ENCODE data around the gene GATA1. TPM values are rescaled to one million over a fixed set of nuclear protein-coding genes. Genes with fewer than 3 reads are reported as not detected.
A peak's percentile ranks its signal among the peaks of the same experiment; 100 is the strongest.

Gene GATA1
- total RNA-seq: not detected

- H3K36me3 ChIP-seq: no peaks in the 10 kb centered on the region
- no peak within 1 kb of the TSS for H3K27ac ChIP-seq
- 77% methylated on average over 5 of the region's 7 CpGs; no CpG with 5 or more reads in 1 of the 2 donors for WGBS, 2 donors
- intact Hi-C loops (cut with DNase I): no loop called here
- no peaks in the 10 kb centered on the region for H3K9me3 ChIP-seq
- H3K4me3 ChIP-seq (replicated peaks in 1 of 3): no peak within 1 kb of the TSS
- no peak for DNase-seq
- no peaks in the 10 kb centered on the region for H3K27me3 ChIP-seq
- no peaks in the 10 kb centered on the region for H3K4me1 ChIP-seq
- no peak for TF ChIP-seq POLR2A (IDR thresholded peaks at IDR 0.05)
Observed at GRCh38 chrX:48786341-48786800, at the start of gene GATA1. GATA1 (plus strand) TSS chrX:48786590; CDS start chrX:48791110, 4,520 bp downstream.

GRCh38 chrX:48736878-48737212 is 49.5 kb upstream of the GATA1 start:
- H3K36me3 ChIP-seq: no peaks in the 10 kb centered on the region
- H3K4me3 ChIP-seq (replicated peaks in 1 of 3): no peak overlapping the region
- H3K27me3 ChIP-seq: no peaks in the 10 kb centered on the region
- H3K9me3 ChIP-seq: no peaks in the 10 kb centered on the region
- no peak for DNase-seq
- no peak overlapping the region for H3K27ac ChIP-seq
- no peak for TF ChIP-seq CTCF (IDR thresholded peaks at IDR 0.05)
- TF ChIP-seq POLR2A (IDR thresholded peaks at IDR 0.05): no peak
- 11 to 14% methylated on average over 5 to 7 of the region's 10 CpGs for WGBS, 2 donors
- intact Hi-C loops (cut with DNase I): no loop called here
- peaks cover 4% of the 10 kb centered on the region in 2 donors for H3K4me1 ChIP-seq

GRCh38 chrX:48737213-48737938 is 49.0 kb upstream of the GATA1 start:
- 0 to 1% methylated on average over 21 to 24 of the region's 48 CpGs for WGBS, 2 donors
- Histone ChIP-seq H3K9me3 (no peaks in the 10 kb centered on the region), H3K4me1 (peaks cover 4% of the 10 kb centered on the region in 2 donors), H3K36me3 (no peaks in the 10 kb centered on the region), H3K27me3 (no peaks in the 10 kb centered on the region), H3K27ac (peak overlapping the region; percentile 54 to 77 (median 76)), H3K4me3 (replicated peaks in 1 of 3) (peak overlapping the region in 2 of 3 donors; percentile 34 to 42)
- DNase-seq: peak; percentile 89 to 91
- peak in 1 of 2 donors; percentile 63 for TF ChIP-seq POLR2A (IDR thresholded peaks at IDR 0.05)
- TF ChIP-seq CTCF (IDR thresholded peaks at IDR 0.05): no peak
- intact Hi-C loops (cut with DNase I): no loop called here

GRCh38 chrX:48737940-48738339 is 48.5 kb upstream of the GATA1 start:
- WGBS, 2 donors: 42 to 47% methylated on average over 7 of the region's 7 CpGs
- H3K27ac ChIP-seq: peak overlapping the region; percentile 54 to 77 (median 76)
- H3K27me3 ChIP-seq: no peaks in the 10 kb centered on the region
- no peaks in the 10 kb centered on the region for H3K36me3 ChIP-seq
- DNase-seq: no peak
- intact Hi-C loops (cut with DNase I): no loop called here
- H3K4me3 ChIP-seq (replicated peaks in 1 of 3): peak overlapping the region in 2 of 3 donors; percentile 34 to 42
- TF ChIP-seq POLR2A (IDR thresholded peaks at IDR 0.05): no peak
- no peak for TF ChIP-seq CTCF (IDR thresholded peaks at IDR 0.05)
- peaks cover 4% of the 10 kb centered on the region in 2 donors for H3K4me1 ChIP-seq
- H3K9me3 ChIP-seq: no peaks in the 10 kb centered on the region

- WGBS, 2 donors: 94 to 97% methylated on average over 2 to 8 of the region's 8 CpGs
- intact Hi-C loops (cut with DNase I): no loop called here
- H3K27me3 ChIP-seq: no peaks in the 10 kb centered on the region
- H3K4me3 ChIP-seq (replicated peaks in 1 of 3): no peak overlapping the region
- H3K36me3 ChIP-seq: no peaks in the 10 kb centered on the region
- H3K27ac ChIP-seq: no peak overlapping the region
- H3K4me1 ChIP-seq: peaks cover 0 to 4% of the 10 kb centered on the region in 2 donors
- H3K9me3 ChIP-seq: no peaks in the 10 kb centered on the region
- TF ChIP-seq POLR2A (IDR thresholded peaks at IDR 0.05) (no peak), CTCF (IDR thresholded peaks at IDR 0.05) (no peak)
- DNase-seq: no peak
Observed at GRCh38 chrX:48741834-48742233, 44.6 kb upstream of the GATA1 start.
